Neural progenitor cell (in vitro differentiated cells): ENCODE measurements around the gene LYZ. TPM values are rescaled to one million over a fixed set of nuclear protein-coding genes. Genes with fewer than 3 reads are reported as not detected.

Source experiments
- DNase-seq: peaks from one replicate; pipeline ENCODE4 v3.0.0-alpha.2; 2016; ENCODE audit warnings: low spot score
- H2AFZ ChIP-seq: fragments of 200-600 bp; sonication (generic); replicated peaks from 2 replicates; pipeline ENCODE4 v1.6.1; 2016; ENCODE audit warnings: antibody characterized with exemption
- H3F3A ChIP-seq: fragments of 200-600 bp; sonication (generic); 2 replicates; pipeline ENCODE4 v1.6.1; 2016; ENCODE audit warnings: antibody characterized with exemption, low read depth
- H3K27ac ChIP-seq: fragments of 200-600 bp; sonication (generic); 2 replicates; pipeline ENCODE4 v1.5.1; 2016; ENCODE audit warnings: mild to moderate bottlenecking
- H3K27me3 ChIP-seq: fragments of 200-600 bp; sonication (generic); 2 replicates; pipeline ENCODE4 v1.6.1; 2016; ENCODE audit warnings: mild to moderate bottlenecking, moderate library complexity
- H3K36me3 ChIP-seq: fragments of 200-600 bp; sonication (generic); 2 replicates; pipeline ENCODE4 v1.5.1; 2016
- H3K4me1 ChIP-seq: fragments of 200-600 bp; sonication (generic); 2 replicates; pipeline ENCODE4 v1.6.1; 2016; ENCODE audit warnings: mixed run types
- H3K4me2 ChIP-seq: fragments of 200-600 bp; sonication (generic); 2 replicates; pipeline ENCODE4 v1.6.1; 2016
- H3K4me3 ChIP-seq: fragments of 200-600 bp; sonication (generic); 2 replicates; pipeline ENCODE4 v1.5.1; 2016
- H3K79me2 ChIP-seq: fragments of 200-600 bp; sonication (generic); 2 replicates; pipeline ENCODE4 v1.6.1; 2016; ENCODE audit warnings: low read depth
- H3K9ac ChIP-seq: fragments of 200-600 bp; sonication (generic); 2 replicates; pipeline ENCODE4 v1.6.1; 2016
- H3K9me3 ChIP-seq: fragments of 200-600 bp; sonication (generic); 2 replicates; pipeline ENCODE4 v1.5.1; 2016; ENCODE audit warnings: low read depth
- H4K20me1 ChIP-seq: fragments of 200-600 bp; sonication (generic); 2 replicates; pipeline ENCODE4 v1.6.1; 2016; ENCODE audit warnings: low read depth
- H3K27ac Mint-ChIP-seq: 3 replicates; pipeline ENCODE4 v1.8.0; 2021; ENCODE audit warnings: mixed read lengths
- H3K27me3 Mint-ChIP-seq: 2 replicates; pipeline ENCODE4 v1.8.0; 2022; ENCODE audit warnings: low read depth, mild to moderate bottlenecking, inconsistent platforms, moderate library complexity, mixed read lengths; ENCODE audit not compliant: insufficient read depth
- H3K36me3 Mint-ChIP-seq: 3 replicates; pipeline ENCODE4 v1.8.0; 2021; ENCODE audit warnings: mixed read lengths
- H3K4me1 Mint-ChIP-seq: 3 replicates; pipeline ENCODE4 v1.8.0; 2021; ENCODE audit warnings: mixed read lengths
- H3K4me3 Mint-ChIP-seq: 3 replicates; pipeline ENCODE4 v1.8.0; 2021; ENCODE audit warnings: mild to moderate bottlenecking, moderate library complexity, mixed read lengths
- H3K9me3 Mint-ChIP-seq: 3 replicates; pipeline ENCODE4 v1.8.0; 2020; ENCODE audit warnings: mixed read lengths
- CTCF ChIP-seq: fragments of 200-600 bp; sonication (generic); IDR thresholded peaks from 2 replicates; pipeline ENCODE4 v1.5.1; 2017; ENCODE audit warnings: antibody characterized with exemption, mild to moderate bottlenecking
- EZH2 ChIP-seq: fragments of 200-600 bp; sonication (generic); IDR thresholded peaks from 2 replicates; pipeline ENCODE4 v1.6.1; 2017; ENCODE audit warnings: antibody characterized with exemption, mild to moderate bottlenecking, moderate library complexity
- EZH2phosphoT487 ChIP-seq: fragments of 200-600 bp; sonication (generic); IDR thresholded peaks from 2 replicates; pipeline ENCODE4 v1.6.1; 2017; ENCODE audit warnings: antibody characterized with exemption
- total RNA-seq: library from RNA; depleted of rRNA; stranded (reverse); fragments of >200 nt; gene quantifications from 2 replicates; pipeline ENCODE4 v1.2.3, GENCODE V29; 2015; ENCODE audit warnings: low replicate concordance

The LYZ gene
- total RNA-seq, 1 donor from 2014 or later: not detected

DNA sequence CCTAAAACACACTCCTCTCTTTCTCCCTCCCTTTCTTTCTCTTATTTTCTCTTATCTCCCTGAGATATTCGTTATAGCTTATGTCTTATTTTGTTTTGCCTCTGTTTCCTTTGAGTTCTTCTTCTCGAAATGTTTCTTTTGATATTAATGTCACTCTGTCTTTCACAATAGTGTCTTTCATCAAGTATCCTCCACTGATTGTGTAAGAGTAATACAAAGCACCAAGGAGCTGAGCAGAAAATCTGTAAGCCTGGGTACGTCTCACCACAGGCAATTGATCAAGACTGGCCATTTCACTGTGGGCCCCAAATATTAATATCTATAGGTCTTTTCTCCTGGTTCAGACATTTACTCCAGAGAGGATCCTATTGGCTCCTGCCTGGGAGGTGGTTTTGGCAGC lies 4.8 kb upstream of the LYZ start:
- H3K36me3 Mint-ChIP-seq: no peaks in the 10 kb centered on the region
- peaks cover 23% of the 10 kb centered on the region for H3K4me1 Mint-ChIP-seq
- no peak overlapping the region for H3K4me3 Mint-ChIP-seq
- Histone ChIP-seq H2AFZ (no peak overlapping the region), H3K4me2 (no peak overlapping the region), H4K20me1 (no peaks in the 10 kb centered on the region), H3K79me2 (no peaks in the 10 kb centered on the region), H3K9me3 (no peaks in the 10 kb centered on the region), H3K27ac (no peak overlapping the region), H3K36me3 (no peaks in the 10 kb centered on the region), H3K4me3 (no peak overlapping the region), H3K9ac (no peak overlapping the region), H3F3A (no peaks in the 10 kb centered on the region), H3K4me1 (peaks cover 12% of the 10 kb centered on the region), H3K27me3 (no peaks in the 10 kb centered on the region)
- no peak overlapping the region for H3K27ac Mint-ChIP-seq
- H3K9me3 Mint-ChIP-seq: no peaks in the 10 kb centered on the region
- no peak for DNase-seq
- TF ChIP-seq EZH2phosphoT487 (no peak), CTCF (no peak), EZH2 (no peak)
- H3K27me3 Mint-ChIP-seq: no peaks in the 10 kb centered on the region

DNA sequence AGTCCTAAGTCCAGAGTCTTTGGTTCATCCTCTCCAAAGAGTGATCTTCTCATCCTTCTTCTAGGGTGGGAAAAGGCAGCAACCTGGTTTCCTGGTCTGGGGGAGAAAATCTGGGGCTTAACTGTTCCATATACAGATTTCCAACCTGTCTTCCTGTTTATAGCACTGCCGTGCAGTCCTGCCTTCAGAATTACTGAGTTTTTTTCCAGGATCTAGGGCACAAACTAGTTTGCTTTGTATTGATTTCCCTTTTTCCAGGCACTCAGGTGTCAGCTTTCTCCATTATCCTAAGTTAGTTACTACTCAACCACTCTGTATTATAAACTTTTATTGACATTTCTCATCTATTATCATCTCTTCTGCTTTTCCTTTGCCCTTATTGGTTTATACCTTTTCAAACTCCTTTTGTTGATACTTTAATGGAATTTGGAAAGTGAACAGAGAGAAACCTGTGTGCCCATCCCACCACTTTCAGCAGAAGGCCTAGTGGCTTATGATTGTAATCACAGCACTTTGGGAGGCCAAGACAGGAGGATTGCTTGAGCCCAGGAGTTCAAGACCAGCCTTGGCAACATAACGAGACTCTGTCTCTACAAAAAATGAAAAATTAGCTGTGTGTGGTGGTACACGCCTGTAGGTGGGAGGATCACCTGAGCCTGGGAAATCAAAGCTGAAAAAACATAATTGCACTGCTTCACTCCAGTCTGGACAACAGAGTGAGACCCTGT lies 4.1 kb upstream of the LYZ start:
- no peaks in the 10 kb centered on the region for H3K9me3 ChIP-seq
- no peaks in the 10 kb centered on the region for H4K20me1 ChIP-seq
- DNase-seq: no peak
- no peaks in the 10 kb centered on the region for H3K27me3 ChIP-seq
- no peak overlapping the region for H3K9ac ChIP-seq
- no peak overlapping the region for H3K4me3 ChIP-seq
- no peaks in the 10 kb centered on the region for H3K79me2 ChIP-seq
- no peak overlapping the region for H2AFZ ChIP-seq
- no peak overlapping the region for H3K4me2 ChIP-seq
- no peak overlapping the region for H3K27ac Mint-ChIP-seq
- no peaks in the 10 kb centered on the region for H3K36me3 ChIP-seq
- no peaks in the 10 kb centered on the region for H3K9me3 Mint-ChIP-seq
- H3F3A ChIP-seq: no peaks in the 10 kb centered on the region
- no peaks in the 10 kb centered on the region for H3K36me3 Mint-ChIP-seq
- no peak overlapping the region for H3K27ac ChIP-seq
- peaks cover 12% of the 10 kb centered on the region for H3K4me1 ChIP-seq
- H3K27me3 Mint-ChIP-seq: no peaks in the 10 kb centered on the region
- TF ChIP-seq EZH2phosphoT487 (no peak), CTCF (no peak), EZH2 (no peak)
- H3K4me1 Mint-ChIP-seq: peaks cover 23% of the 10 kb centered on the region
- no peak overlapping the region for H3K4me3 Mint-ChIP-seq

DNA sequence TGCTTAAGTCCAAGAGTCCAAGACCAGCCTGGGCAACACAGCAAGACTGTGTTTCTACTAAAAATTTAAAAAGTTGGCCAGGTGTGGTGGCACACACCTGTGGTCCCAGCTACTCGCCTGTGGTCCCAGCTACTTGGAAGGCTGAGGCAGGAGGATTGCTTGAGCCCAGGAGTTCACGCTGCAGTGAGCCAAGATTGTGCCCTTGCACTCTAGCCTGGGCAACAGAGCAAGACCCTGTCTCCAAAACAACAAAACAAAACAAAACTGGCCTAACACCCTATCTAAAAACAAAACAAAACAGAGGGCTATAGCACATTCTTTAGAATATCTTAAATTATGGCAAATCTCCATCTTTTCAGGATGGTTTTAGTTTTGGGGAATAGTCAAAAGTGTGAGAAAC lies 3.1 kb upstream of the LYZ start:
- H3K27me3 Mint-ChIP-seq: no peaks in the 10 kb centered on the region
- no peaks in the 10 kb centered on the region for H3K9me3 Mint-ChIP-seq
- Histone ChIP-seq H3K9ac (no peak overlapping the region), H4K20me1 (no peaks in the 10 kb centered on the region), H3K27me3 (no peaks in the 10 kb centered on the region), H2AFZ (no peak overlapping the region), H3K27ac (no peak overlapping the region), H3K4me3 (no peak overlapping the region), H3K9me3 (no peaks in the 10 kb centered on the region), H3F3A (no peaks in the 10 kb centered on the region), H3K36me3 (no peaks in the 10 kb centered on the region), H3K79me2 (no peaks in the 10 kb centered on the region), H3K4me2 (no peak overlapping the region), H3K4me1 (peaks cover 12% of the 10 kb centered on the region)
- no peak overlapping the region for H3K4me3 Mint-ChIP-seq
- H3K27ac Mint-ChIP-seq: no peak overlapping the region
- H3K36me3 Mint-ChIP-seq: no peaks in the 10 kb centered on the region
- DNase-seq: no peak
- H3K4me1 Mint-ChIP-seq: peaks cover 20% of the 10 kb centered on the region
- TF ChIP-seq EZH2: no peak
- TF ChIP-seq EZH2phosphoT487: no peak
- no peak for TF ChIP-seq CTCF
